Measurements from ENCODE around the gene KANK4.

Gene KANK4

DNA sequence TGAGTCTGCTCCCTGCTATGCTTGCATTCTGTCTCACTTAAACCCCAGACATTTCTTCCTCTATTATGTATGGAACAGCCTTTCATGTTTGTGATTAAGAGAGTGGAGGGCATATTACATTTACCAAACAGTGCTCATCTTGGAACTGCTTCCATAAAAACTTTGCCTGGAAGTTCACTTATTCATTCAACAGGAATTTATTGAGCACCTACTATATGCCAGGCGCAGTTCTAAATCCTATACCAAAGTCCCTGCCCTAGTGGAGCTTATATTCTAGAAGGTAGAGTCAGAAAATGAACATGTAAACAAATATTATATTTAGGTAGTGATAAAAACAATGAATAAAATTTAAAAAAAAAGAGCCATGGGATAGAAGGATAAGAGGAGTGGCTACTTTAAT, 49.8 kb downstream of the KANK4 start:
- no peak overlapping the region for H3K4me2 ChIP-seq (ENCODE audit: insufficient read depth, low read length)
- no peaks in the 10 kb centered on the region for H4K20me1 ChIP-seq (ENCODE audit: insufficient read depth, low read length)
- TF ChIP-seq, protein P1, sequence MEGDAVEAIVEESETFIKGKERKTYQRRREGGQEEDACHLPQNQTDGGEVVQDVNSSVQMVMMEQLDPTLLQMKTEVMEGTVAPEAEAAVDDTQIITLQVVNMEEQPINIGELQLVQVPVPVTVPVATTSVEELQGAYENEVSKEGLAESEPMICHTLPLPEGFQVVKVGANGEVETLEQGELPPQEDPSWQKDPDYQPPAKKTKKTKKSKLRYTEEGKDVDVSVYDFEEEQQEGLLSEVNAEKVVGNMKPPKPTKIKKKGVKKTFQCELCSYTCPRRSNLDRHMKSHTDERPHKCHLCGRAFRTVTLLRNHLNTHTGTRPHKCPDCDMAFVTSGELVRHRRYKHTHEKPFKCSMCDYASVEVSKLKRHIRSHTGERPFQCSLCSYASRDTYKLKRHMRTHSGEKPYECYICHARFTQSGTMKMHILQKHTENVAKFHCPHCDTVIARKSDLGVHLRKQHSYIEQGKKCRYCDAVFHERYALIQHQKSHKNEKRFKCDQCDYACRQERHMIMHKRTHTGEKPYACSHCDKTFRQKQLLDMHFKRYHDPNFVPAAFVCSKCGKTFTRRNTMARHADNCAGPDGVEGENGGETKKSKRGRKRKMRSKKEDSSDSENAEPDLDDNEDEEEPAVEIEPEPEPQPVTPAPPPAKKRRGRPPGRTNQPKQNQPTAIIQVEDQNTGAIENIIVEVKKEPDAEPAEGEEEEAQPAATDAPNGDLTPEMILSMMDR (IDR thresholded peaks at IDR 0.05; ENCODE audit: borderline replicate concordance, extremely low read depth, low read length, poor library complexity, severe bottlenecking), result no peak
- TF ChIP-seq EZH2 (IDR thresholded peaks at IDR 0.05; ENCODE audit: borderline replicate concordance, low read depth, low read length, severe bottlenecking), result no peak
- no peaks in the 10 kb centered on the region for H3K27me3 ChIP-seq (ENCODE audit: insufficient read depth, low read length, poor library complexity)
- no peak for DNase-seq
- H3K9me3 ChIP-seq (ENCODE audit: insufficient read depth, low read length, severe bottlenecking), result no peaks in the 10 kb centered on the region
- no peak overlapping the region for H2AFZ ChIP-seq (ENCODE audit: low read depth, low read length)
- H3K27ac ChIP-seq (ENCODE audit: low read length), result no peak overlapping the region
- peaks cover 8% of the 10 kb centered on the region for H3K4me1 ChIP-seq (ENCODE audit: insufficient read depth, low read length)
- no peaks in the 10 kb centered on the region for H3K36me3 ChIP-seq (ENCODE audit: insufficient read depth, low read length)
- no peak overlapping the region for H3K4me3 ChIP-seq (ENCODE audit: low read depth in 1 of 2, low read length in 2 of 2)
- ATAC-seq (ENCODE audit: insufficient read depth, low read depth), result no peak
- H3K9ac ChIP-seq (ENCODE audit: low read depth, low read length), result no peak overlapping the region
- H3K79me2 ChIP-seq (ENCODE audit: insufficient read depth, low read length), result no peaks in the 10 kb centered on the region

DNA sequence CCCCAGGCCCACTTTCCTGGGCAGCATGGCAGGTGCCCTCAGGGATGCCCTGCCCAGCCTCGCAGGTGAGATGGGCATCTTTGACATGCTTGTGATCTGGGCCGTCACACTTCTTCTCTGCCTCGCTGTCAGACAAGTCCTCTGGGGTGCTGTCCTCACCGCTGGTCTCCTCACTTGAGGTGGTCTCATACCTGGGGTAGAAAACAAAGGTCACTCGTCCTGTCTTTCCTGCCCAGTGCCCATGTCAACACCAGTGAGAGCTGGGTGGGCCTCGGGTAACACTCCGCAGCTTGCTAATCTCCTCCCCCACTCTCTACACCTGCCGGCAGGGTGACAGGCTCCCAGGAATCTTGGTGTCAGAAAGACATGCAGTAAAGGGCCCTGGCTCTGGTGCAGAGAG, 50.9 kb downstream of the KANK4 start:
- Histone ChIP-seq H4K20me1 (ENCODE audit: insufficient read depth, low read length) (no peaks in the 10 kb centered on the region), H3K4me3 (ENCODE audit: low read depth in 1 of 2, low read length in 2 of 2) (no peak overlapping the region), H3K27me3 (ENCODE audit: insufficient read depth, low read length, poor library complexity) (no peaks in the 10 kb centered on the region), H3K9me3 (ENCODE audit: insufficient read depth, low read length, severe bottlenecking) (no peaks in the 10 kb centered on the region), H2AFZ (ENCODE audit: low read depth, low read length) (no peak overlapping the region), H3K27ac (ENCODE audit: low read length) (no peak overlapping the region), H3K79me2 (ENCODE audit: insufficient read depth, low read length) (no peaks in the 10 kb centered on the region), H3K4me1 (ENCODE audit: insufficient read depth, low read length) (peaks cover 8% of the 10 kb centered on the region), H3K36me3 (ENCODE audit: insufficient read depth, low read length) (no peaks in the 10 kb centered on the region), H3K9ac (ENCODE audit: low read depth, low read length) (no peak overlapping the region), H3K4me2 (ENCODE audit: insufficient read depth, low read length) (no peak overlapping the region)
- TF ChIP-seq, protein P1 (IDR thresholded peaks at IDR 0.05; ENCODE audit: borderline replicate concordance, extremely low read depth, low read length, poor library complexity, severe bottlenecking), result no peak
- TF ChIP-seq EZH2 (IDR thresholded peaks at IDR 0.05; ENCODE audit: borderline replicate concordance, low read depth, low read length, severe bottlenecking), result no peak
- no peak for DNase-seq
- no peak for ATAC-seq (ENCODE audit: insufficient read depth, low read depth)

- Histone ChIP-seq H3K27ac (ENCODE audit: low read length) (no peak overlapping the region), H3K9me3 (ENCODE audit: insufficient read depth, low read length, severe bottlenecking) (no peaks in the 10 kb centered on the region), H3K36me3 (ENCODE audit: insufficient read depth, low read length) (no peaks in the 10 kb centered on the region), H3K4me1 (ENCODE audit: insufficient read depth, low read length) (no peaks in the 10 kb centered on the region), H3K27me3 (ENCODE audit: insufficient read depth, low read length, poor library complexity) (no peaks in the 10 kb centered on the region), H3K79me2 (ENCODE audit: insufficient read depth, low read length) (no peaks in the 10 kb centered on the region), H3K9ac (ENCODE audit: low read depth, low read length) (no peak overlapping the region), H4K20me1 (ENCODE audit: insufficient read depth, low read length) (no peaks in the 10 kb centered on the region), H2AFZ (ENCODE audit: low read depth, low read length) (no peak overlapping the region), H3K4me3 (ENCODE audit: low read depth in 1 of 2, low read length in 2 of 2) (no peak overlapping the region), H3K4me2 (ENCODE audit: insufficient read depth, low read length) (no peak overlapping the region)
- no peak for DNase-seq
- no peak for ATAC-seq (ENCODE audit: insufficient read depth, low read depth)
- TF ChIP-seq EZH2 (IDR thresholded peaks at IDR 0.05; ENCODE audit: borderline replicate concordance, low read depth, low read length, severe bottlenecking), result no peak
Observed at GRCh38 chr1:62265956-62266935, 53.0 kb downstream of the KANK4 start.

- Histone ChIP-seq H3K9me3 (ENCODE audit: insufficient read depth, low read length, severe bottlenecking) (no peaks in the 10 kb centered on the region), H3K79me2 (ENCODE audit: insufficient read depth, low read length) (no peaks in the 10 kb centered on the region), H3K9ac (ENCODE audit: low read depth, low read length) (no peak overlapping the region), H3K36me3 (ENCODE audit: insufficient read depth, low read length) (no peaks in the 10 kb centered on the region), H4K20me1 (ENCODE audit: insufficient read depth, low read length) (no peaks in the 10 kb centered on the region), H3K4me1 (ENCODE audit: insufficient read depth, low read length) (no peaks in the 10 kb centered on the region), H2AFZ (ENCODE audit: low read depth, low read length) (no peak overlapping the region), H3K4me3 (ENCODE audit: low read depth in 1 of 2, low read length in 2 of 2) (no peak overlapping the region), H3K27ac (ENCODE audit: low read length) (no peak overlapping the region), H3K4me2 (ENCODE audit: insufficient read depth, low read length) (no peak overlapping the region), H3K27me3 (ENCODE audit: insufficient read depth, low read length, poor library complexity) (no peaks in the 10 kb centered on the region)
- DNase-seq (no peak), ATAC-seq (ENCODE audit: insufficient read depth, low read depth) (no peak)
- TF ChIP-seq EZH2 (IDR thresholded peaks at IDR 0.05; ENCODE audit: borderline replicate concordance, low read depth, low read length, severe bottlenecking), result no peak
- TF ChIP-seq, protein P1 (IDR thresholded peaks at IDR 0.05; ENCODE audit: borderline replicate concordance, extremely low read depth, low read length, poor library complexity, severe bottlenecking), result no peak
Observed at GRCh38 chr1:62263814-62264353, 55.4 kb downstream of the KANK4 start.
